ENCODE results near the gene PAPPA. TPM values are rescaled to one million over a fixed set of nuclear protein-coding genes. Genes with fewer than 3 reads are reported as not detected.

PAPPA gene
- total and polyA plus RNA-seq, 2 experiments from 2014 or later, result 0.76 to 0.80 TPM

DNA sequence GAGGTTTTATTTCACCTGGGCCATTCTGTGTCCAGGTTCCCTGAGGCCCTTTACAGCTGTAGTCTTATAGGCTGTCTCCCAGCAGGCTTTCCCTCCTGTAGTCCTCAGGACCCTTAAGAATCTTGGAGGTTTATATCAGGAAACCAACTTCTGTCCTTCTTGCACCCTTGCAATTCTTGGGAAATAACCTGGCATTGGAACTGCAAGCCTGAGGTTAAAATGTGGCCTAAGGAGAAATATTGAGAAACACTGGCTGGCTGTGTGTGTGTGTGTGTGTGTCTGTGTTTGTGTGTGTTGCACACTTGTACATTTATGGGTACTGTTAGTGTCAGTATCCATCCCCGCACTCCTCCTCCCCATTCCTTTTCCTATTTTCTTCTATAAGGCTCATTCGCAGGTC is 168.9 kb downstream of the PAPPA start:
- H3K27me3 ChIP-seq, result no peaks in the 10 kb centered on the region
- DNase-seq (ENCODE audit: low read depth in 1 of 2, low spot score in 1 of 2), result peak in 1 of 2 donors; percentile 82
- H3K36me3 ChIP-seq, result no peaks in the 10 kb centered on the region
- TF ChIP-seq, protein P1, sequence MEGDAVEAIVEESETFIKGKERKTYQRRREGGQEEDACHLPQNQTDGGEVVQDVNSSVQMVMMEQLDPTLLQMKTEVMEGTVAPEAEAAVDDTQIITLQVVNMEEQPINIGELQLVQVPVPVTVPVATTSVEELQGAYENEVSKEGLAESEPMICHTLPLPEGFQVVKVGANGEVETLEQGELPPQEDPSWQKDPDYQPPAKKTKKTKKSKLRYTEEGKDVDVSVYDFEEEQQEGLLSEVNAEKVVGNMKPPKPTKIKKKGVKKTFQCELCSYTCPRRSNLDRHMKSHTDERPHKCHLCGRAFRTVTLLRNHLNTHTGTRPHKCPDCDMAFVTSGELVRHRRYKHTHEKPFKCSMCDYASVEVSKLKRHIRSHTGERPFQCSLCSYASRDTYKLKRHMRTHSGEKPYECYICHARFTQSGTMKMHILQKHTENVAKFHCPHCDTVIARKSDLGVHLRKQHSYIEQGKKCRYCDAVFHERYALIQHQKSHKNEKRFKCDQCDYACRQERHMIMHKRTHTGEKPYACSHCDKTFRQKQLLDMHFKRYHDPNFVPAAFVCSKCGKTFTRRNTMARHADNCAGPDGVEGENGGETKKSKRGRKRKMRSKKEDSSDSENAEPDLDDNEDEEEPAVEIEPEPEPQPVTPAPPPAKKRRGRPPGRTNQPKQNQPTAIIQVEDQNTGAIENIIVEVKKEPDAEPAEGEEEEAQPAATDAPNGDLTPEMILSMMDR (IDR thresholded peaks at IDR 0.05; ENCODE audit: low read depth, low read length), result no peak
- H3K4me3 ChIP-seq, result no peak overlapping the region
- peaks cover 48% of the 10 kb centered on the region for H3K4me1 ChIP-seq (ENCODE audit: low read depth)
- H3K9me3 ChIP-seq (ENCODE audit: low read depth), result no peaks in the 10 kb centered on the region
- H3K27ac ChIP-seq, result no peak overlapping the region

DNA sequence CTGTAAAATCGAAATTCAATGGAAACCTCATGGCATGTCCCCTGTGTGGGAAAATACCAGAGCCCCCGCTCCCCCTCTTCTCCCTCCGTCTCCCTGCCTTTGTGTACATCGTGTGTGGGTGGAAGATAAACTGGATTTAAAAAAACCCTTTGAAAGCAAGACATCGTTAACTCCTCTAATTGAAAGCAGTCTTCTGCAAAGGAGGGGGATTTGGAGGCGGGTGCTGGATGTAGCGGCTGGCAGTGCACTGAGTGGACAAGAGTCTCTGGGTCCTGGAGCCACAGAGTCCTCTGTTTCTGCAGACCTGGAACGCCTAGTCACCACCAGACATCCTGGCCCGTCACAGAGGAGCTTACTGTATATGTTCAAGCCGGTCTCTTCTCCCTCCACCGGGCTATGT is 169.4 kb downstream of the PAPPA start:
- Histone ChIP-seq H3K36me3 (no peaks in the 10 kb centered on the region), H3K27ac (no peak overlapping the region), H3K9me3 (ENCODE audit: low read depth) (no peaks in the 10 kb centered on the region), H3K27me3 (no peaks in the 10 kb centered on the region), H3K4me1 (ENCODE audit: low read depth) (peaks cover 51% of the 10 kb centered on the region), H3K4me3 (no peak overlapping the region)
- DNase-seq (ENCODE audit: low read depth in 1 of 2, low spot score in 1 of 2), result no peak
- TF ChIP-seq, protein P1 (IDR thresholded peaks at IDR 0.05; ENCODE audit: low read depth, low read length), result no peak

DNA sequence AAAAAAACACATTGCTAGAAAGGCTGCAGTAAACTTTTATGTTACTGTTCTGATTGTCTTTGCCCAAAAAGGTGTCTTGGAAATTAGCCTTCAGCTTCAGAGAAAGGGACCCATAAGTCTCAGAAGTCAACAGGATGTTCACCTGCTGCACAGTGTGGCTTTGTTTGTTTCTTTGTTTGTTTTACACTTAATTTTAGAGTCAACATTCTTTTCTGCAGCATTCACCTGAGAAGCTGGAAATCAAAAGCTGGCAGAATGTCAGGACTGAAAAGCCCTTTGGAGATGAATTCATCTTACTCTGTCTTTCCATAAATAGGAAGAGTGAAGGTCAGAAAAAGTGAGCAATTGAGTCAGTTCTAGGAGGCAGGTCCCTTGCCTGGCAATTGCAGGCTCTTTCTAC is 170.0 kb downstream of the PAPPA start:
- Histone ChIP-seq H3K4me1 (ENCODE audit: low read depth) (peaks cover 53% of the 10 kb centered on the region), H3K36me3 (no peaks in the 10 kb centered on the region), H3K4me3 (no peak overlapping the region), H3K9me3 (ENCODE audit: low read depth) (no peaks in the 10 kb centered on the region), H3K27ac (no peak overlapping the region), H3K27me3 (no peaks in the 10 kb centered on the region)
- TF ChIP-seq, protein P1 (IDR thresholded peaks at IDR 0.05; ENCODE audit: low read depth, low read length), result no peak
- DNase-seq (ENCODE audit: low read depth in 1 of 2, low spot score in 1 of 2), result no peak

DNA sequence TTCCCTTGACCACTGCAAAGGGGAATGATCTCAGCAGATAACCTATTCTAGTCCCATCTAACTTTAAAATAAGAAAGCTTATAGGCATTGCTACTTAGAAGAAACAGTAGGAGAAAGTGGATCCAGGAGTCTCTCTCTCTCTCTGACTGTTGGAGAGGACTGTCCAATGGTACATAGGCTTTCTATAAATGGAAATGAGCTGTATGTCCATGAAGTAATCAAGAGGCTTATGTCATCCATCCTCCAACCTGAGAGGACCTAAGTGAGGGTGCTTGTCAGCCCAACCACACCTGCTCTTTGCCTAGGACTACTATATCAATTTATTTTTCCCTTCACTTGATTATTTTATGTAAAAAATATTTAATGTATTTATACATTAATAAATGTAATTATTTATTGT is 172.3 kb downstream of the PAPPA start:
- H3K27me3 ChIP-seq, result no peaks in the 10 kb centered on the region
- TF ChIP-seq, protein P1 (IDR thresholded peaks at IDR 0.05; ENCODE audit: low read depth, low read length), result no peak

DNA sequence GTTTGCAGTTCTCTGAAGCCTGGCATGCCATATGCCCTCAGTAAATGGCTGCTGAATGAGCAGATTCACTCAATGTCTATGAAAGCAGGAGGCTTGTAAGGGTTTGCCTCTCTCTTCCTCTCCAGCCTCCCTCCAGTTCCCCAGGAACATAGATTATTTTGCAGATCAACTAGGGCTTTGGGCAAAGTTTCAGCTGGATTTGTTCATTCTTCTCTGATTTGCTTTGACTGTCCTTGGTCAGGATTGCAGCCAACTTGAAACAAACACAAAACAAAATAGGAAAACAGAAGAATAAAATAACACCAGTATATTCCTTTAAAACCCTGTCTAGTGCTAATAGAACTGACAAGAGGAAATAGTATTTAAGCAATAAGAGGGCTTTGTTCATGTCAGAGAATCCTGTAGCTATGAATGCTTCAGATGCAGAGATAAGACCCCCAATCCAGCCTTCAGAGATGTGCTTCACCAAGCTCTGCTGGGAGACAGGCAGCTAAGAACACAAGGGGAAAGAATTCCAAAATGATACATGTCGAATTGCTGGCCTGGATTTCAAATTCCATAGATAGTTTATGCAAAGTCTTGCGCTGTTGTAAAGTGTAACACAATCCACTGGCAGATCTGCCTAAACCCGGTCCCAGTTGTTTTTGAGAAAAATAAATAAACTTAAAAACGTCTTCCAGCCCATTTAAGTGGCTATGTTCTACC is 174.3 kb downstream of the PAPPA start:
- Histone ChIP-seq H3K4me1 (ENCODE audit: low read depth) (peaks cover 26% of the 10 kb centered on the region), H3K4me3 (no peak overlapping the region), H3K27me3 (no peaks in the 10 kb centered on the region), H3K9me3 (ENCODE audit: low read depth) (no peaks in the 10 kb centered on the region), H3K27ac (no peak overlapping the region), H3K36me3 (no peaks in the 10 kb centered on the region)
- DNase-seq (ENCODE audit: low read depth in 1 of 2, low spot score in 1 of 2), result peak in 1 of 2 donors; percentile 58
- TF ChIP-seq, protein P1 (IDR thresholded peaks at IDR 0.05; ENCODE audit: low read depth, low read length), result no peak

More for the DNA sequence above, 172.3 kb downstream of the PAPPA start:
- peaks cover 30% of the 10 kb centered on the region for H3K4me1 ChIP-seq (ENCODE audit: low read depth)
- H3K9me3 ChIP-seq (ENCODE audit: low read depth), result no peaks in the 10 kb centered on the region
- no peak for DNase-seq (ENCODE audit: low read depth in 1 of 2, low spot score in 1 of 2)
- no peak overlapping the region for H3K4me3 ChIP-seq
- H3K27ac ChIP-seq, result no peak overlapping the region
- H3K36me3 ChIP-seq, result no peaks in the 10 kb centered on the region
